GM12892 (cell line): Measurements from ENCODE around the gene TSSK2.
A peak's percentile ranks its signal among the peaks of the same experiment; 100 is the strongest.

ENCODE experiments used
- DNase-seq: peaks from one replicate; pipeline ENCODE4 v3.0.0; 2011; ENCODE audit not compliant: insufficient read length
- FAIRE-seq: peaks from 2 replicates; lab custom pipeline; 2011; peaks lifted over from hg19 to GRCh38; lab: Jason Lieb, UNC
- POLR2A ChIP-seq: IDR thresholded peaks from 2 replicates; pipeline ENCODE4 v1.6.1; 2011; ENCODE audit warnings: low read depth, low read length, control low read depth
- POLR2AphosphoS5 ChIP-seq: IDR thresholded peaks from 2 replicates; pipeline ENCODE4 v1.6.1; 2011; ENCODE audit warnings: low read depth, low read length, control low read depth
- TAF1 ChIP-seq: IDR thresholded peaks from 2 replicates; pipeline ENCODE4 v1.6.1; 2011; ENCODE audit warnings: low read depth, mild to moderate bottlenecking, control low read depth, low read length, borderline replicate concordance

The TSSK2 gene

DNA sequence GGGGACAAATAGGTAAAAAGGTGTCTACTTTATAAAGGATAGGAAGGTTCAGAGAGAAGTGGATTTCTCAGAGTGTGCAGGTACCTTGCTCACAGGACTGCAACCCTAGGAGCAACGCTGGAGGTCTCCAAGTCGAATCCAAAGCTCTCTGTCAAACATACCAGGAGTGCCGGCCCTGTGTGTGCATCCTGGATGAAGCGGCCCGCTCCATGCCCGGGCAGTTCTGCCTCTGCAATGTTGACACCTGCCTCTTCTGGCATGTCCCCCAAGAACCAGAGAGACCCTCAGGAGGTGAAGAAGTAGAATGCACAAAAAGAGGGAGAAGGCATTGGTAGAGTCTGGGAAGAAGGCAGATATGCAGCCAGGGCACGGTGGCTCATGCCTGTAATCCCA lies 3.1 kb upstream of the TSSK2 start:
- TF ChIP-seq POLR2A = no peak
- no peak for TF ChIP-seq POLR2AphosphoS5
- TF ChIP-seq TAF1 = no peak
- FAIRE-seq (no peak), DNase-seq (no peak)

DNA sequence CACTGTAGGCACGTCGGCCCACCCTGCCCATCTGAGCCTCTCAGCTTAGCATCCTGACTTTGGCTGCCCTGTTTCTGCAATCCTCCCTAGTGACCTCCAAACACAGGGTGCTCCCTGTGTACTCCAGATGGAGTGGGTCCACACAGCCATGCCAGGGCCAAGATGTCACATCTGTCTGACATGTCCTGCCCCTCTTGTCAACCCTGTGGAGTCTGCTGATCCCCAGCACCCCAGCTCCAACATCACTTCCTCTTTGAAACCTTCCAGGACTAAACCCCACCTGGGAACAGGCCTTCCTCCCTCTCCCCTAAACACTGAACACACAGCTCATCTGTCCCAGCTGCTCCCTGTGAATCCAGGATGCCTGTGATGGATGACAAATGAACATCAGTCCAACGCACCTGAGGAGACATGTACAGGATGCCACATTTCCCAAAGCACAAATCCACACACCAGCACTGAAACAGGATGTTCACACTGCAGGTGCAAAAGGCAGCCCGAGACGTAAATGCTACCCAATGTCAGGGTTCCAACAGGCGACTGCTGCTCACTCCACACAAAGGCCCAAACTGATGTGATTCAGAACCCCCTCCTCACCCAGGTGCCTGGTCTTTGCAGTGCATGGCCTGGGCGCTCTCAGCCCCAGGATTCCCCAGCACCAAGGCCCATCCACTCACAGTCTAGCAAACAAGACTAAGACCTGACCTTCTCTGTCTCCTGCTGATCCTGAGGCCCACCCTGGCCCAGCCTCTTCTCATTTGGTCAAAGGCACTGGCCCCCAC lies 2.0 kb upstream of the TSSK2 start:
- no peak for DNase-seq
- no peak for TF ChIP-seq POLR2A
- TF ChIP-seq TAF1 = no peak
- TF ChIP-seq POLR2AphosphoS5 = no peak
- FAIRE-seq = no peak

DNA sequence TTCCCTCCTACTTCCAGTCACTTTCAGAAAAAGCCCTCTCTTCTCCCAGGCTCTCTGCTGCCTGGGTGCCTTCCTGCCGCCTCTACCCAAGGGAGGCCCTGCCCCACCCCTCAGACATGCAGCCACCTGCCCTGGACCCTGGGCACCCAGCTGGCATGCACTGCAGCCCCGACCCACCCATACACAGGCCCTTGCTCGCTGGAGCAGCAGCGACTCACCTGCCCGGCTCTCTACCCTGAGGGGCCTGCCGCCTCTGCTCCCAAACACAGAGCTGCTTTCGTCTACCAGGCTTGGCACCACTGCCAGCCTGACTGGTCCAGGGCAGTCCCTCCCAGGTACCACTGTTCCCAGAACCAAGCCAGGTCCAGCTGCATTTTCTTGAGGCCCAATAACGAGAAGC lies 1.2 kb upstream of the TSSK2 start:
- DNase-seq = no peak
- no peak for TF ChIP-seq POLR2A
- TF ChIP-seq POLR2AphosphoS5 = no peak
- TF ChIP-seq TAF1 = no peak
- FAIRE-seq = no peak

DNA sequence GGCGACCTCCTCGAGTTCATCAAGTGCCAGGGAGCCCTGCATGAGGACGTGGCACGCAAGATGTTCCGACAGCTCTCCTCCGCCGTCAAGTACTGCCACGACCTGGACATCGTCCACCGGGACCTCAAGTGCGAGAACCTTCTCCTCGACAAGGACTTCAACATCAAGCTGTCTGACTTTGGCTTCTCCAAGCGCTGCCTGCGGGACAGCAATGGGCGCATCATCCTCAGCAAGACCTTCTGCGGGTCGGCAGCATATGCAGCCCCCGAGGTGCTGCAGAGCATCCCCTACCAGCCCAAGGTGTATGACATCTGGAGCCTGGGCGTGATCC lies 542 bp downstream of the TSSK2 start:
- DNase-seq = no peak
- FAIRE-seq = no peak
- TF ChIP-seq POLR2AphosphoS5 (no peak), POLR2A (no peak), TAF1 (no peak)

DNA sequence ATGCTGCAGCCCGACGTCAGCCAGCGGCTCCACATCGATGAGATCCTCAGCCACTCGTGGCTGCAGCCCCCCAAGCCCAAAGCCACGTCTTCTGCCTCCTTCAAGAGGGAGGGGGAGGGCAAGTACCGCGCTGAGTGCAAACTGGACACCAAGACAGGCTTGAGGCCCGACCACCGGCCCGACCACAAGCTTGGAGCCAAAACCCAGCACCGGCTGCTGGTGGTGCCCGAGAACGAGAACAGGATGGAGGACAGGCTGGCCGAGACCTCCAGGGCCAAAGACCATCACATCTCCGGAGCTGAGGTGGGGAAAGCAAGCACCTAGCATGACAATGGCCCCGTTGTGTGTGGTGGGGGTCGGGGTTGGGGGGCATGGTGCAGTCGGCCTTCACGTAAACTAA lies 1.0 kb downstream of the TSSK2 start:
- TF ChIP-seq TAF1 (no peak), POLR2A (no peak), POLR2AphosphoS5 (no peak)
- DNase-seq (no peak), FAIRE-seq (no peak)

DNA sequence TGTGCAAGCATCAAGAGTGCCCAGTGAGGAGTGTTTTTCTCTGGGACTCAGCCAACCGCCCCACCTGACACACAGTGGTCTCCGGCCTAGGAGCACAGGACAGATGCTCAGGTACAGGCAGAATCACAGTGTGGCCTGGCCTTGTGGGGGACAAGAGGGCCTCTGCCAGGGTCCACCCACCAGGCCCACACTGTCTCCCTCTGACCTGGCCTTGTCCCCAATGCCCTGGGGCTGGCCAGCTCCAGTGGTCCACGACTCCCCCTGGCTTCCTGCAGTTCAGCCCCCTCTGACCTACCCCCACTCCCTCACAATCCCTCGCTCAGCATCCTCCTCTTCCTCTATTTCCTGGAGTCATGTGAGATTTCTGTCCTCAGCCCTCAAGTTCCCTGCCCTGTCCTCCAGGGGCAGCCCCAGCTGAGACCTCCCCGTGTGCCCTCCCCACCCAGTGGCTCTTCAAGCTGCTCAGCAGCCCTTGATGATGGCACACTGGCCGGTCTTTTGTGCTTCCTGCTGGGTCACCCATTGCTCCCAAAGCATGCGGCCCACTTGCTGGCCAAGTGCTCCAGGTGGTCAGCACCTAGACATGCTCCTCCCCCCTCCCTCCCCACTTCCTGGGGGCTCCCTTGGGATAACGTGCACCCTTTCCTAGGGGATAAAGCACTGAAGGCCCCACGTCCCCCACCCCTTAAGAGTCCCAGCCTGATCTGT lies 1.7 kb downstream of the TSSK2 start:
- TF ChIP-seq TAF1 (no peak), POLR2A (peak; percentile 33; the same call in 1 of the 2 replicates)
- FAIRE-seq = no peak
- no peak for DNase-seq

DNA sequence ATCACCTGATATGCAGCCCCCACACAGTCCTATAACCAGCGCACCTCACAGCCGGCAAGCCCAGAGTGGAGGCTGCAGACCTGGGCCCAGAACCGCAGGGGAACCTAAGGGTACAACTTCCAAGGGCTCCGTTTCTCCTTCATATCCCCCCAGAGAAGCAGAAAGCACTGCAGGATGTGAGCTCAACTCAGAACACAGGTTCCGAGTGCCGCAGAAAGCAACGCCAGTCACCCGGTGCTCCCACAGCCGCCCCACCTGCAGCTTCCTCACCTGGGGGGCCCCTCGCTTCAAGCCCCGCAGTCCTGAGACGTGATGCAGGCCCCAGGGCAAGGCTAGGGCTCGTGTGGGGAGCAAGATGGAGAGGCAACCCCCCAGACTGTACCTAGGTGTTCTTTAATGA lies 2.5 kb downstream of the TSSK2 start:
- TF ChIP-seq POLR2A = no peak
- no peak for TF ChIP-seq TAF1
- TF ChIP-seq POLR2AphosphoS5 = no peak
- no peak for DNase-seq
- FAIRE-seq = no peak

DNA sequence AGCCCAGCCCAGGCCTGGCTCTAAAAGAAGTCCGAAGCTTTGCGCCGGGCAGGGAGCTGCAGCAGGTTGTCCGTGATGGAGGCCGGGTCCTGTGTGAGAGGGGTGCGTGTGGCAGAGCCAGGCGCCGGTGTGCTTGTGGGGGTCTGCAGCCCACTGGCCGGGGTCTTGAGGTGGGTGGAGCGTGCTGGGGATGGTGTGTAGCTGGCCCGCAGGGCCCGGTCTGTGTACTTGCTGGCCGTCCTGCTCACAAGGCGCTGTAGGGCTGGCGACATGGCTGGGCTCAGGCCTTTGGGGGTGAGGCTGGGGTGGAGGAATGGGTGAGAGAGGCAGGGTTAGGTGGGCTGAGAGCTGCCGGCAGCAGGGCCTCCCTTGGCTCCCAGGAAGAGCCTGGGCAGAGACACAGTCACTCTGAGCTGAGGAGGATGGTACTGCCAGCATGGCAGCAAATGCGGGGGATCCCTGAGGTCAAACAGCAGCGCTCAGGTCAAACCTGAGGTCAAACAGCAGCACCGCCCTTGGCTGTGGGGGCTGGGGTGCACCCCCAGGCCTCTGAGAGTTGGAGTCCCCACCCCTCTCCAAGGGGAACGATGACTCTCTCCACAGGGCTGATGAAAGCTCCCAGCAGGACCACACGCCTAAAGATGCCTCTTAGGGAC lies 3.2 kb downstream of the TSSK2 start:
- FAIRE-seq = no peak
- TF ChIP-seq POLR2A = no peak
- TF ChIP-seq POLR2AphosphoS5 = no peak
- TF ChIP-seq TAF1 = no peak
- no peak for DNase-seq

DNA sequence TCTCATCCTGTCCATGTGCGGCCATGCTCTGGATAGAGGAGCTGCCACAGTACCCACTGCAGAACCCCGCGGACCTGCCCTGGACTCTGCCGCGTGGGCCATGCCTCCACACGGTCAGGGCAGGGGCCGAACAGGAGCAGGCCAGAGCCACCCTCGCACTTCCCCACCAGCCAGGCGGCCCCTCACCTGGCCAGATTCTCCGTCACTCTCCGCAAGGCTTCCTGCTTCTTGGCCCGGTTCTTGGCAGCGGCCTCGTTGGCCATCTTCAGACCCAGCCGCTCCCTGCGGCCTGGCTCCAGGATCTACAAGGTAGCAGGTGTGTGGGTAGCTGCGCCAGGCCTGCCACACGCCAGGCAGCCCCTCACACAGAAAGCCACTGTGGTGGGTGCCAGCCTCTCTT lies 3.8 kb downstream of the TSSK2 start:
- DNase-seq = no peak

DNA sequence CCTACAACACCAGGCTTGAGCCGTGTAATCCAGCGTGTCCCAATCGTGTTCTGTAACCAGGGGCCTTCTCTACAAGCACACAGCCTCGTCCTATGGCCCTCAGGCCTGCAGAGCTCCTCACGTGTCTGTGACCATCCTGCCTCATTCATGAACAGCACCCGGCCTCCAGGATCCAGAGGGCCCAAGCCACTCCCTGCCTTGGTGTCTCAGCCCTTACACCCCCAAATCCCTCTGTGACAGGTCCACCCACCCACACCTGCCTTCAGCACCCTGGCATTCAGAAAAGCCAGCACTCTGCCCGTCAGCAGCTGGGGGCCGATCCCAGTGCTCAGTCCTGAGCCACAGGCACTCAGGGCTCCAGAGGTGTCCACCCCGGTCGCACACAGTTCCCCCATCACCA lies 5.8 kb downstream of the TSSK2 start:
- TF ChIP-seq POLR2AphosphoS5 (no peak), POLR2A (no peak), TAF1 (no peak)
- DNase-seq (no peak), FAIRE-seq (no peak)

More for the DNA sequence above, 3.8 kb downstream of the TSSK2 start:
- TF ChIP-seq TAF1 (no peak), POLR2A (no peak), POLR2AphosphoS5 (no peak)
- FAIRE-seq = no peak

DNA sequence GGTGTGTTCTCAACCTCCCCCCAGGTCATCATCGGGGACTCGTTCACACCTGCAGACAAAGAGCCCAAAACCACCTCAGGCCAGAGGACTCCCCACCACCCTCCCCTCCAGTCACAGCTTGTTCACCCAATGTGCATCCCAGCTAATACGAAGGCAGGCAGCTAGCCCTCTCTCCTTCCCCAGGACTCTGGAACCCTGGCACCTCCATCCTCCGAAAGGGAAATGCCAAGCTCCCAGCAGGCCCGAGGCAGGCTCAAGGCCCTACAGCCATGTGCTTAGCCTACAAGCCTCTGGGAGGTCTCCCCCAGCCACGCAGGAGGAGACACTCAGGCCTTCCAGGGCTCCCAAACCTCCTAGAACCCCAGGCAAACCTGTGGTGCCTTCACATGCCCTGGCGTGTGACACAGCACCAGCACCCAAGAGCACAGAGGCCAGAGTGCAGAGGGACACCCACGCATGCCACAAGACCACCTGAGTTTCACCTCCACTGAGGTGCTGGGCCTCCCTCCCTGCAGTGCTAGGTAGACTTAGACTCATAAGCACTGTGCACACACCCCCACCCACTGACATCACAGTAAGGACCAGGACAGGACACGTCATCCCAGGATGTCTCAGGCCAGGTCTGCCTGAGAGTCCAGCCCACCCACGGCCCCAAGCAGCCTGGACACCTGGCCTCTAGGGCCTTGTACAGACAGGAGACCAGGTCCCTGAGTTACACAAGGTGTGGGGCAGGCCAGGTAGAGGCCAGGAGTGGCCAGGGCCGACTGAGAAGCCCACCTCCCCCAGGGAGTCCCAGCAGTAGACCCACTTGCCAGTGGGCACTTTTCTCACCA lies 6.5 kb downstream of the TSSK2 start:
- TF ChIP-seq TAF1 (no peak), POLR2A (no peak), POLR2AphosphoS5 (no peak)
- no peak for FAIRE-seq
- no peak for DNase-seq
